WTC11 (cell line): ENCODE data around the gene RETREG3. TPM values are rescaled to one million over a fixed set of nuclear protein-coding genes. Genes with fewer than 3 reads are reported as not detected.

ENCODE experiments used
- ATAC-seq: fragments of 200-7000 bp; cut with Tn5 transposase; 2 replicates; pipeline ENCODE4 v1.10.0; 2021; ENCODE audit warnings: mild to moderate bottlenecking, moderate library complexity
- CTCF ChIA-PET: fragments of 300-600 bp; sonication (Branson Sonifier 250); formaldehyde crosslinking; loops from one replicate; lab custom pipeline; 2021; ENCODE audit warnings: antibody characterized with exemption; lab: Charles Lee
- POLR2A ChIA-PET: fragments of 350-600 bp; sonication (Branson Sonifier 250); formaldehyde crosslinking; loops from one replicate; lab custom pipeline; 2021; ENCODE audit warnings: antibody characterized with exemption; lab: Charles Lee
- DNase-seq: peaks from one replicate; pipeline ENCODE4 v3.0.0; 2021; ENCODE audit warnings: low spot score
- H3K27ac Mint-ChIP-seq: 2 replicates; pipeline ENCODE4 v1.8.0; 2021; ENCODE audit warnings: mixed read lengths
- H3K27me3 Mint-ChIP-seq: 2 replicates; pipeline ENCODE4 v1.8.0; 2021; ENCODE audit warnings: low read depth, mild to moderate bottlenecking, moderate library complexity, mixed read lengths
- H3K36me3 Mint-ChIP-seq: 2 replicates; pipeline ENCODE4 v1.8.0; 2021; ENCODE audit warnings: mixed read lengths
- H3K4me1 Mint-ChIP-seq: 2 replicates; pipeline ENCODE4 v1.8.0; 2022; ENCODE audit warnings: mixed read lengths
- H3K4me3 Mint-ChIP-seq: 2 replicates; pipeline ENCODE4 v1.8.0; 2021; ENCODE audit warnings: mild to moderate bottlenecking, moderate library complexity, mixed read lengths
- H3K9me3 Mint-ChIP-seq: 2 replicates; pipeline ENCODE4 v1.8.0; 2021; ENCODE audit warnings: mixed read lengths
- CREB1 ChIP-seq: sonication (generic); formaldehyde crosslinking; IDR thresholded peaks from 2 replicates; pipeline ENCODE4 v1.8.0; 2023; ENCODE audit warnings: mild to moderate bottlenecking, missing genetic modification reagents
- CREM ChIP-seq: sonication (generic); formaldehyde crosslinking; IDR thresholded peaks from 2 replicates; pipeline ENCODE4 v1.8.1; 2022; ENCODE audit warnings: mild to moderate bottlenecking, missing genetic modification reagents, moderate library complexity
- E2F4 ChIP-seq: sonication (generic); formaldehyde crosslinking; IDR thresholded peaks from 2 replicates; pipeline ENCODE4 v1.8.1; 2022; ENCODE audit warnings: low read depth, mild to moderate bottlenecking, moderate library complexity, missing genetic modification reagents, borderline replicate concordance
- E2F5 ChIP-seq: sonication (generic); formaldehyde crosslinking; IDR thresholded peaks from 2 replicates; pipeline ENCODE4 v1.8.1; 2022; ENCODE audit warnings: mild to moderate bottlenecking, moderate library complexity, missing genetic modification reagents
- EMX1 ChIP-seq: fragments of 250-450 bp; sonication (Bioruptor Pico); IDR thresholded peaks from 2 replicates; pipeline ENCODE4 v1.8.0; 2021; ENCODE audit warnings: mild to moderate bottlenecking
- ETV6 ChIP-seq: sonication (generic); formaldehyde crosslinking; IDR thresholded peaks from 2 replicates; pipeline ENCODE4 v1.8.1; 2022; ENCODE audit warnings: mild to moderate bottlenecking, missing genetic modification reagents
- GTF2I ChIP-seq: fragments of 250-450 bp; sonication (Bioruptor Pico); conservative IDR thresholded peaks from 2 replicates; pipeline ENCODE4 v1.4.0; 2021; ENCODE audit warnings: mild to moderate bottlenecking
- HMGA2 ChIP-seq: fragments of 250-450 bp; sonication (Bioruptor Pico); IDR thresholded peaks from 2 replicates; pipeline ENCODE4 v1.4.0; 2021; ENCODE audit warnings: mild to moderate bottlenecking, moderate library complexity
- IRF1 ChIP-seq: sonication (generic); formaldehyde crosslinking; IDR thresholded peaks from 2 replicates; pipeline ENCODE4 v1.8.0; 2023; ENCODE audit warnings: missing genetic modification reagents
- MAX ChIP-seq: sonication (generic); formaldehyde crosslinking; IDR thresholded peaks from 2 replicates; pipeline ENCODE4 v1.8.0; 2022; ENCODE audit warnings: mild to moderate bottlenecking, missing genetic modification reagents
- MYBL2 ChIP-seq: sonication (generic); formaldehyde crosslinking; IDR thresholded peaks from 2 replicates; pipeline ENCODE4 v1.8.1; 2023; ENCODE audit warnings: mild to moderate bottlenecking, moderate library complexity, missing genetic modification reagents
- NFE2L1 ChIP-seq: sonication (generic); formaldehyde crosslinking; IDR thresholded peaks from 2 replicates; pipeline ENCODE4 v1.8.1; 2023; ENCODE audit warnings: missing genetic modification reagents
- NFYB ChIP-seq: sonication (generic); formaldehyde crosslinking; conservative IDR thresholded peaks from 2 replicates; pipeline ENCODE4 v1.8.0; 2022; ENCODE audit warnings: low read depth, missing genetic modification reagents
- NR3C1 ChIP-seq: sonication (generic); formaldehyde crosslinking; conservative IDR thresholded peaks from 2 replicates; pipeline ENCODE4 v1.8.1; 2023; ENCODE audit warnings: low read depth, mild to moderate bottlenecking, missing genetic modification reagents
- RELA ChIP-seq: sonication (generic); formaldehyde crosslinking; IDR thresholded peaks from 2 replicates; pipeline ENCODE4 v1.8.1; 2022; ENCODE audit warnings: missing genetic modification reagents, mild to moderate bottlenecking, borderline replicate concordance
- RORB ChIP-seq: fragments of 250-450 bp; sonication (Bioruptor Pico); IDR thresholded peaks from 2 replicates; pipeline ENCODE4 v1.9.0; 2021; ENCODE audit warnings: mild to moderate bottlenecking
- SMAD4 ChIP-seq: sonication (generic); formaldehyde crosslinking; IDR thresholded peaks from 2 replicates; pipeline ENCODE4 v1.8.0; 2022; ENCODE audit warnings: mild to moderate bottlenecking, missing genetic modification reagents
- SP1 ChIP-seq: sonication (generic); formaldehyde crosslinking; conservative IDR thresholded peaks from 2 replicates; pipeline ENCODE4 v1.8.1; 2022; ENCODE audit warnings: missing genetic modification reagents
- TP53 ChIP-seq: sonication (generic); formaldehyde crosslinking; IDR thresholded peaks from 2 replicates; pipeline ENCODE4 v1.8.1; 2023; ENCODE audit warnings: mild to moderate bottlenecking, missing genetic modification reagents
- ZBTB43 ChIP-seq: sonication (generic); formaldehyde crosslinking; IDR thresholded peaks from 2 replicates; pipeline ENCODE4 v1.8.1; 2023; ENCODE audit warnings: mild to moderate bottlenecking, missing genetic modification reagents
- ZNF121 ChIP-seq: sonication (generic); formaldehyde crosslinking; IDR thresholded peaks from 2 replicates; pipeline ENCODE4 v1.8.0; 2023; ENCODE audit warnings: missing genetic modification reagents
- ZNF232 ChIP-seq: sonication (generic); formaldehyde crosslinking; IDR thresholded peaks from 2 replicates; pipeline ENCODE4 v1.8.0; 2022; ENCODE audit warnings: mild to moderate bottlenecking, missing genetic modification reagents
- ZNF281 ChIP-seq: sonication (generic); formaldehyde crosslinking; IDR thresholded peaks from 2 replicates; pipeline ENCODE4 v1.8.0; 2023; ENCODE audit warnings: mild to moderate bottlenecking, missing genetic modification reagents
- ZNF317 ChIP-seq: sonication (generic); formaldehyde crosslinking; IDR thresholded peaks from 2 replicates; pipeline ENCODE4 v1.8.1; 2023; ENCODE audit warnings: low read depth, mild to moderate bottlenecking, moderate library complexity, missing genetic modification reagents, borderline replicate concordance
- ZNF423 ChIP-seq: fragments of 250-450 bp; sonication (Bioruptor Pico); IDR thresholded peaks from 2 replicates; pipeline ENCODE4 v2.1.2; 2022; ENCODE audit warnings: mild to moderate bottlenecking, moderate library complexity
- ZNF512 ChIP-seq: sonication (generic); formaldehyde crosslinking; IDR thresholded peaks from 2 replicates; pipeline ENCODE4 v1.8.1; 2022; ENCODE audit warnings: missing genetic modification reagents, borderline replicate concordance
- total RNA-seq: library from RNA; stranded (reverse); gene quantifications from 3 replicates; pipeline ENCODE4 v1.2.3, GENCODE V29; 2021

Gene RETREG3
- total RNA-seq, 1 experiment from 2014 or later: 40.4 TPM

GRCh38 chr17:42577532-42578281, 31.5 kb downstream of the RETREG3 start, which contains the start of gene PSMC3IP:
Gene PSMC3IP, minus strand, starts transcription at chr17:42577729. Its CDS starts 43 bp downstream, at chr17:42577686.
- CTCF ChIA-PET: interaction anchor here (0.6 to 3.3 kb wide), 67 partner anchors 8 to 457 kb away, joined by 3 to 122 read pairs (median 5); partner anchors contain the start of genes BECN1, CAVIN1, CCR10 and CNTD1
- POLR2A ChIA-PET: interaction anchor here (0.5 to 1.6 kb wide), 15 partner anchors 24 to 387 kb away, joined by 3 to 9 read pairs (median 4); partner anchors contain the start of genes CNTNAP1, PLEKHH3, RETREG3 and TUBG1
- peak; percentile 81 for ATAC-seq
- peaks cover 20% of the 10 kb centered on the region for H3K4me1 Mint-ChIP-seq
- no peaks in the 10 kb centered on the region for H3K9me3 Mint-ChIP-seq
- peak within 1 kb of the TSS; percentile 98 for H3K4me3 Mint-ChIP-seq
- peaks cover 25% of the 10 kb centered on the region for H3K36me3 Mint-ChIP-seq
- DNase-seq: peak; percentile 96
- no peaks in the 10 kb centered on the region for H3K27me3 Mint-ChIP-seq
- peak within 1 kb of the TSS; percentile 100 for H3K27ac Mint-ChIP-seq
- peak; percentile 82 for TF ChIP-seq ETV6 (CRISPR knock-in tag)
- peak; percentile 99 for TF ChIP-seq E2F5 (CRISPR knock-in tag)
- TF ChIP-seq SMAD4 (CRISPR knock-in tag): no peak
- peak; percentile 84 for TF ChIP-seq CREM (CRISPR knock-in tag)
- TF ChIP-seq RORB: no peak
- no peak for TF ChIP-seq GTF2I (CRISPR knock-in tag)
- TF ChIP-seq NFYB (CRISPR knock-in tag): peak; percentile 88
- TF ChIP-seq E2F4: peak; percentile 95; the same call in 1 of the 2 replicates
- TF ChIP-seq IRF1 (CRISPR knock-in tag): no peak
- TF ChIP-seq SP1 (CRISPR knock-in tag): peak; percentile 68
- 0 out of 2 replicates have a peak, but pooled peaks have one; percentile 51 for TF ChIP-seq ZNF232 (CRISPR knock-in tag)
- TF ChIP-seq HMGA2: no peak
- no peak for TF ChIP-seq RELA
- 0 out of 2 replicates have a peak, but pooled peaks have one; percentile 63 for TF ChIP-seq MAX
- no peak for TF ChIP-seq ZNF121
- TF ChIP-seq MYBL2 (CRISPR knock-in tag): peak; percentile 59; the same call in 1 of the 2 replicates
- TF ChIP-seq NFE2L1: 0 out of 2 replicates have a peak, but pooled peaks have one; percentile 13
- 0 out of 2 replicates have a peak, but pooled peaks have one; percentile 7 for TF ChIP-seq CREB1 (CRISPR knock-in tag)
- no peak for TF ChIP-seq ZNF512 (CRISPR knock-in tag)
- TF ChIP-seq TP53 (CRISPR knock-in tag): 0 out of 2 replicates have a peak, but pooled peaks have one; percentile 41
- TF ChIP-seq ZNF423 (CRISPR knock-in tag): no peak
- no peak for TF ChIP-seq NR3C1
- no peak for TF ChIP-seq ZNF281 (CRISPR knock-in tag)
- no peak; the same call in 1 of the 2 replicates for TF ChIP-seq EMX1 (CRISPR knock-in tag)
- TF ChIP-seq ZBTB43 (CRISPR knock-in tag): peak; percentile 78; the same call in 1 of the 2 replicates
- no peak; the same call in 1 of the 2 replicates for TF ChIP-seq ZNF317
